ENCODE results near the gene RORC.
A peak's percentile ranks its signal among the peaks of the same experiment; 100 is the strongest.

RORC gene

GRCh38 chr1:151825751-151826660 lies 5.6 kb downstream of the RORC start:
- DNase-seq (ENCODE audit: low spot score): no peak

DNA sequence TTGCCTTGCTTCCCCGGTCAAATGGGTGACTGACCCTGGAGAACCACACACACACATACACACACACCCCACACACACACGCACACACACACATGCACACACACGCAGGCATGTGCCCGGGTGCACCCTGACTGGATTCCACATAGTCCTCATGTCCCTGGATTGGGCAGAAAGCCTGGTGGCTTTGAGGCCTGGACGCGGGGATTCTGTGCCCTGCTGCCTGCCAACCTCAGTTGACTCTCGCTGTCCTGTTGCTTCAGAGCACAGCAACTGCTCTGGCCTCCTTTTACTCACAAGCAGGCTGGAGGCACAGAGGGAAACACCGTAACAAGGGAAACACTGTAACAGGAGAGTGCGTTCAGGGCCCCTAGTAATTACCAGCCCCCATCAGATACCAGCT lies 6.4 kb downstream of the RORC start:
- DNase-seq (ENCODE audit: low spot score): no peak

DNA sequence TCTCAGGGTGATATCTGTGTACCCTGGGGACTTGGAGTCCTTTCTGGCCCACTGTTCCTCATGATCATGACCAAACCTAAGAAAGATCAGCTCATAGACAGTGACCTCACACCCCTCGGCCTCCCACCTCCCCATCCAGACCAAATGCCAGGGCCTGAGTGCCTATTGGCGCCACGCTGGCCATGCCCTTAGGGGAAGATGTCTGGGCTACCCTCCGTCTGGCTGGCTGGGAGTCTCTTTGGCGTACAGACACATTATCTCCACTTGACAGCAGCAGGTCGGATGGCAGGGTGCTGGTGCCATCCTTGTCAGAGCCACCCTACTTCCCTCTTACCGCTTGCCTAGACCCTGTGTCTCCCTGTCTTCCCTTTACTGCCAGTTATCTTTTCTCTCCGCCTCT lies 8.4 kb downstream of the RORC start:
- no peak for DNase-seq (ENCODE audit: low spot score)

DNA sequence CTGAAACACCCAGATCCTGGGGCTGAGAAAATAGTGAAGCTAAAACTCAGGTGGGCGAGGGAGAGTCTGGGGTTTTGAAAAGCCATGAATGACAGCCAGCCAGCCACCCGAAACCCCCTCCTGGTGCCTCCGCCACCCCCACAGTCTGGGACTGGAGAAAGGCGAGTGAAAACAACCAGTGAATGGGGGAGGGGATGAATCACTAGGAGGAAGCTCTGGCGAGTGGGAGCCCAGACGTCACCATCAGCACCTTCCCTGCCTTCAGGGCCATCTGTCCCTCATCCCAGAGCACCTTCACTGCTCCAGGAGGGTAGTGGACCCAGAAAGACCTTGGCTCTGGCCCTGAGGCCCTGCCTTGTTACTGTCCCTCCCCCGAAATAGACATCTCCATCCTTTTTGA lies 9.2 kb downstream of the RORC start:
- no peak for DNase-seq (ENCODE audit: low spot score)

GRCh38 chr1:151820940-151821339 lies 10.7 kb downstream of the RORC start:
- DNase-seq (ENCODE audit: low spot score): no peak

DNA sequence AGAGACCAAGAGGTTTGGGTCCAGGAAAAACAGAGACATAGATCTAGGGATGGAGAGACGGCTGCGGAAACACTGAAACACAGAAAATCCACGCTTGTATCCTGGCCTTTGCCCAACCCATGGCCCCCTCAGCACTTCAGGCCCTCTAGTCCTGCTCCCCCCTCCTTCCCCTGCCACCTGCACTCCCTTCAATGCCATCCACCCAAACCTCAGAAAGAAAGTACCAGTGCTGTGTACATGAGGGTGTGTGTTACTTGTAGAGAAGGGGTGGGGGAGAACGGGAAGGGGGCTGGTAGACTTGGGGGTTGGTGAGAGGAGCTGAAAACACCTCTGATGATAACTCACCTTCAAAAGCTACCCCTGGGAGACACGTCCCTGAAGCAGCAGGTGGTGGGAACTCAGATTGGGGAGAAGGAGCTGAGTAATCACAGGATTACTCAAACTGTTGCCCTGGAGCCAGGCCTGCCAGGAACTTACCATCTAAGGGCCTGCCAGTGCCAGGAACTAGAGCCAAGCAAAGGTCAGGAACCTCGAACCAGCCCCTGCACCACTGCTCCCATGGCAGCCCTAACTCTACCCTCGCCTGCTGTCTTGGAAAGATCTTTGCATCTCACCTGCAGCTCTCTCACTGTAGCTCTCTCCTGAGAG lies 11.5 kb downstream of the RORC start:
- DNase-seq (ENCODE audit: low spot score): no peak

DNA sequence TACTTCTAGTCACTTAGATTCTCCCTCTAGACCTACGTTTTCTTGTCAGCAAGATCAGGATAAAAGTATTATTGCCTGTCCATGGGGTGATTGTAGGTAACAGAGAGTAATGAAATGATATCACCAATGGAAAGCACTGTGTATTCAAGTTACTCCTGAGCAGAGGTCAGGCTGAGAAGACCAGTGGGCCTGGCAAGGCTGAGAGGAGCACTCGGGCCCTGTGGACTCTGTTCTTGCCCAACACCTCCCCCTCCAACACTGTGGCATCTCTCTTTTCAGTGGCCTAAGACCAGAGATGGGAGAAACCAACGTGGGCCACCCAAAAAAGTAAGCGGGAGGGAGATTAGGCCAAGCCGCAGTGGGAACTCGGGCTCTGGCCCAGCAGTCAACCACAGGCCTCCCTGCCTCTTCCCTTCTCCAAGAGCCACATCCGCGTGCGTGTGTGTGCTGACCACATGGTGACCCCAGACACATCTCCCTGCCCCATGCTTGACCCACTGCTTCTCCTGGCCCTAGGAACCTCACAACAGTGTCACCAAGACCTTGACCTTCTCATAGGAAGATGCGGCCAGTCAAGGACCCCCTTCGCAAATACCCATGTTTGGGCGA lies 12.3 kb downstream of the RORC start:
- no peak for DNase-seq (ENCODE audit: low spot score)

- DNase-seq (ENCODE audit: low spot score): no peak
Measured at GRCh38 chr1:151817353-151817730, 14.3 kb downstream of the RORC start.

DNA sequence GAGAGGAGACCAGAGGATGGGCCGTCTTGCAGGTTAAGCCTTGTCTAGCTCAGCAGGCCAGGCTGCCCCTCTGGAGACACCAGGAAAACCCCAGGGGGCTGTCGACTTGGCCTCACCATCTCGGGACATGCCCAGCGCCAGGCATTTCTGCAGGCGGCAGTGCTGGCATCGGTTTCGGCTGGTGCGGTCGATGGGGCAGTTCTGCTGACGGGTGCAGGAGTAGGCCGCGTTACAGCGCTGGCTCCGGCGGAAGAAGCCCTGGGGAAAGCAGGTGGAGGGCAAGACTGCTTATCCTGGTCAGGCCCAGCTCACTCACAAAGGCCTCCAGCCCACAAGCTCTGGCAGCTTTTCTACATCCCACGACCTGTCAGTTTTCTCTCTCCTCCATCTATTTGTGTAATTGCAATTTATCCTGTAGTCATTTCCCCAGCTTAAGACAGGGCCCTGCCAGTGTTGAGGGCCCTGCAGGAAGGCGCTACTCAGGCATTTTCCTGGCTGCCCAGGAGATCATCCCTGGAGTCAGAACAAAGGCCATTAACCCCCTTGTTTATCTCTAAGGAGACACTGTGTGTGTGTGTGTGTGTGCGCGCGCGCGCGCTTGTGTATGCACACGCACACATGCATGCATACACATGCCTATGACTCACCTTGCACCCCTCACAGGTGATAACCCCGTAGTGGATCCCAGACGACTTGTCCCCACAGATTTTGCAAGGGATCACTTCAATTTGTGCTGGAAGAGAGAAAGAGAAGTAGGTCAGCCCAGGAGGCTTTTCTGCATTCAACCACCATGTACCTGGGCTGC lies 14.9 kb downstream of the RORC start:
- DNase-seq (ENCODE audit: low spot score): no peak

GRCh38 chr1:151815716-151816327 lies 15.8 kb downstream of the RORC start:
- DNase-seq (ENCODE audit: low spot score): peak; percentile 44

- DNase-seq (ENCODE audit: low spot score): no peak
Measured at GRCh38 chr1:151814971-151815545, 16.5 kb downstream of the RORC start.

GRCh38 chr1:151814426-151814825 lies 17.2 kb downstream of the RORC start:
- no peak for DNase-seq (ENCODE audit: low spot score)

DNA sequence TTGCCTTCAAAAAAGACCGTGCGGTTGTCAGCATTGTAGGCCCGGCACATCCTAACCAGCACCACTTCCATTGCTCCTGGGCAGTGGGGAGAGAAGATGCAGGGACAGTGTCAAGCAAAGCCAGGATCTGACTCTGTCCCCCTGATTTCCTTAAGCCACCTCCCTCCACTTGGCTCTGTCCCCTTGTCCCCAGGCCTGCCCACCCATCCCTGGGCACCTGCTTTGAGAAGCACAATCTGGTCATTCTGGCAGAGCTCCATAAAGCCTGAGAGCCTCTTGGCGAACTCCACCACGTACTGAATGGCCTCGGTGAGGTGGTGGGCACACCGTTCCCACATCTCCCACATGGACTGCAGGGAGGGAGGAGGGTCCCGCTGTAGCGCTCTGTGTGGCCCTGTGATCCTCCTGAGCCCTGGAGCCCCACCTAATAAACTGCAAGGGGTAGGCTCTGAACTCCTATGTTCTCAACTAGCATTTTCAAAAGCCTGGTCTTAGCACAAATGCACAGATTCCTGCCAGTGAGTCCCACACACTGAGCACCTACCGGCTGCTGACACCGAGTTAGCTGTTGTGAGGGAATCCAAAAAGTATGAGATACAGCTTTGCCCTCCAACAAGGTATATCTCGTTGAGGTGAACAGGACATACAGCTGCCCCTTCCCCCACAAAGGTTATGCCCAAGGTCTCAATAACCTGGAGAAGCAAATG lies 18.2 kb downstream of the RORC start:
- no peak for DNase-seq (ENCODE audit: low spot score)

DNA sequence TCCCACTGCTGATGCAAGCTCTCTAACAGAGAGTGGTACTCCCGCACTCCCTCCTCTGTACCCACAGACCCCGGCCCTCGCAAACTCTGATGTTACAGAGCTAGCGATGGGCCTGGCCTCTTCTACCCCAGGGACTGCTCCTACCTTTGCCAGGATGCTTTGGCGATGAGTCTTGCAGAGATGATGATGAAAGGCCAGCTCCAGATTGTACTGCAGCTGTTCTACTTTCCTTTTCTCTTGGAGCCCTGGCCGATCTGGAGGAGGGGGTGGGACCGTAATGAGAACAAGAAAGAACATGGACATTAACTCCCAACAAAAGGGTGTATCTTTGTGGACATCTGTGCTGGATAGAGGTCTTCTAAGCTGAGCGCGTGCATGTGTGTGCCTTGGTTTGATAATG lies 20.4 kb downstream of the RORC start:
- DNase-seq (ENCODE audit: low spot score): no peak

- DNase-seq (ENCODE audit: low spot score): no peak
Measured at GRCh38 chr1:151809985-151810556, 21.5 kb downstream of the RORC start.

DNA sequence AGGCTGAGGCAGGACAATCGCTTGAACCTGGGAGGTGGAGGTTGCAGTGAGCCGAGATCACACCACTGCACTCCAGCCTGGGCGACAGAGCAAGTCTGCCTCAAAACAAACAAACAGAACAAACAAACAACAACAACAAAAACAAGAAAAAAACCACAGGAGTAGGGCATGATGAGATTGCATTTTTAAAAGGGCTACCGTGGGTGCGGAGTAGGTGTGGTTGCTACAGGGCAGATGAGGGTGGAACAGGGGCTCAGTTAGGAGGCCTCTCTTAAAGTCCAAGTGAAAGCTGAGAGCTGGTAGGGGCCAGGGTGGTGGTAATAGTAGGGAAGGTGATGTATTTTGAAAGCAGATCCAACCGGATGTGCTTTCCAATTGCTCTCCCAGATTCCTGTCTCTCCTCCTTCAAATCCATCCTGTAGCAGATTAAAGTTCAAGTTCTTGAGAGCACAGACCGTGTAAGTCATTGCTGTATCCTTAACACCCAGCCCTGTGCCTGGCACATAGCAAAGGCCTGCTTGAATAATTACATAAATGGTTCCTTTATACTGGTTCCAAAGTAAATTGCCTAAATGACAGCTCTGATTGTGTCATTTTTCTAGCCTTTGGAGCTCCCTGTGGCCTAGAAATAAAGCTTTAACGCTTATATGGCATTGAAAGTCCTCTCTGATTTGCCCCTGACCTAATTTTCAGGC lies 22.2 kb downstream of the RORC start:
- DNase-seq (ENCODE audit: low spot score): no peak

DNA sequence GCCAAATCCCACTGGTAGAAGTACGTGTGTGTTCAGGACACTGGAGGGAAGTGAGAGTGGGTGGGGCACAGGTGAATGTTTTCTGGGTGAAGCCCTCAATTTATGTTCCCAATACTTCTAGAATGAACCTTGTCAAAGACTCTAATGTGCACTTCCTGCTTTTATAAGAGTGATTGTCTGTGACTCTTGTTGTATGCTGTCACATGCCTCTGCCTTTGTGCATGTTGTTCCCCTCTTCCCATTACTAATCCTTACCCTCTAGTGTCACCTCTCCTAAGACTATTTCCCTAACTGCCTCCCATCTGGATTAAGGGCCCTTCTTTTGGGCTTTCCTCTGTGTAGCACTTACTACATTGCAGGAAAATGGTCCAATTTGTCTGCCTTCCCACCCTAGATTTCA lies 23.8 kb downstream of the RORC start:
- DNase-seq (ENCODE audit: low spot score): no peak

GRCh38 chr1:151807131-151807530 lies 24.5 kb downstream of the RORC start:
- DNase-seq (ENCODE audit: low spot score): no peak

- no peak for DNase-seq (ENCODE audit: low spot score)
Measured at GRCh38 chr1:151806170-151806569, 25.4 kb downstream of the RORC start.

Data from CD4-positive, alpha-beta T cell treated with Interleukin-2 at 100 ng/mL for 4 hours (primary cell).